NOMO-1 treated with dmso at 0.1 percent for 144 hours (cell line): ENCODE measurements around the gene SNRNP40.

Source experiments
- DNase-seq: peaks from one replicate; lab custom pipeline; 2025; ENCODE audit not compliant: unreplicated experiment; lab: John Stamatoyannopoulos, UW

Gene SNRNP40

DNA sequence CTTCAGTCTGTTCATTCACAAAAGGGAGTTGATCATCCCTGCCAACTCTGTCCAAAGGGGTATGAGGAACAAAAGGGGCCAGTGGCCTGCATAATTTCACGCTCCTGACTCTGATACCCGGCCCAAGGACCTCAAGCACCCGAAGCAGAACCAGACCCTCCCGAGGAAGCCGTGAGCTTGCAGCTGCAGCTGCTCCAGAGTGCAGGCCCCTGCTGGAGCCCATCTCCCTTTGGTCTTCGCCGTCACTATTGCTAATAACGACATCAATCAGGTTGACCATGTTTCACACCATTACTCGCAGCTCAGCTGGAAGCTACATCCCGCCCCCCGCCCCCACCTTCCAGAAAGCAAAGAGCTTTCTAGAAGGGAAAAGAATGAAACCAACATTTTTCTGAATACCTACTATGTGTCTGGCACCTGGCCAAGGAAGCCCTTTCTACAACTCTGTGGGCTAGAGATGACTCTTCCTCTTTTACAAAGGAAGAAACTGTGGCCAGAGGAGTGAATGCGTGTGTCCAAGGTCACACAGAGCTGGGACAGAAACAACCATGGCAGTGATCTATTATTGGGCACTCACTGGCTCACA, 62.4 kb downstream of the SNRNP40 start:
- DNase-seq, result no peak

DNA sequence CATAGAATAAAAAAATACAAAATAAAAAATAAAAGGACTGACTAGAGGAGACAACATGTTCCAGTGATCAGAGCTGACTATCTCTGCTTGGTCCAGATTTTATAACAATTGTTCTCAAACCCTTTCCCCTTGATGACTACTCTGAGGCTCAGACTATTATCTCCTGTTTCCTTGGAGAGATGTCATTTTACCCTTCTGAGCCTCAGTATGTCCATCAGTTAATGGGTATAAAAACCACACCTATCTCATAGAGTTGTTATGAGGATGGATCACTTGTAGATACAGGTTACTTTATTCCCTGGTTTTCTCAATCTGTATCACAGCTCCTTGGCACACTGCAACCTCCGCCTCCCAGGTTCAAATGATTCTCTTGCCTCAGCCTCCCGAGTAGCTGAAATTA, 63.9 kb downstream of the SNRNP40 start:
- no peak for DNase-seq

DNA sequence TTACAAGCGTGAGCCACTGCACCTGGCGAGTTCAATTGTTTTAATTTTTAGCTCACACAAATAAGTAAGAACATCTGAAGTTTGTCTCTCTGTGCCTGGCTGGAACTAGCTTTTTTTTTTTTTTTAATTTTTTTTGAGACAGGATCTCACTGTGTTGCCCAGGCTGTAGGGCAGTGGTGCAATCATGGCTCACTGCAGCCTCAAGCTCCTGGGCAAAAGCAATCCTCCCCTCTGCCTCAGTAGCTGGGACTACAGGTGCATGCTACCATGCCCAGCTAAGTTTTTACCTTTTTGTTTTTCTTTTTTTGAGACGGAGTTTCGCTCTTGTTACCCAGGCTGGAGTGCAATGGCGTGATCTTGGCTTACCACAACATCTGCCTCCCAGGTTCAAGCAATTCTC, 64.8 kb downstream of the SNRNP40 start:
- DNase-seq, result no peak

DNA sequence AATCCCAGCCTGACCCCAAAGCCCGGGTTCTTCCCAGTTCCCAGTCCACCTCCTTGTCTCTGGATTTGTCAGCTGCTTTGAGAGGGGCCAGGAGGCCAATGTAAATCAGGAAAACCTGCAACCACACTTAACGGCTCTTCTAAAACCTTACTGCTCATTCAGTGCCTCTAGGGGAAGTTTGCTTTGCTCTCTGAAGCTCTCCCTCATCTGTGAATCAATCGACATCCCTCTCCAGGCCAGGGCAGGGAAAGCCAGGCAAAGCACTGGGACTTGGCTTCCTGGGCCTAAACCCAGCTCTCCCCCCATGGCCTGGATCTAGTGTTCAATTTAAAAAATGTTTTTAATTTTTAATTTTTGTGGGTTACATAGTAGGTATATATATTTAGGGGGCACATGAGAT, 66.2 kb downstream of the SNRNP40 start:
- no peak for DNase-seq

DNA sequence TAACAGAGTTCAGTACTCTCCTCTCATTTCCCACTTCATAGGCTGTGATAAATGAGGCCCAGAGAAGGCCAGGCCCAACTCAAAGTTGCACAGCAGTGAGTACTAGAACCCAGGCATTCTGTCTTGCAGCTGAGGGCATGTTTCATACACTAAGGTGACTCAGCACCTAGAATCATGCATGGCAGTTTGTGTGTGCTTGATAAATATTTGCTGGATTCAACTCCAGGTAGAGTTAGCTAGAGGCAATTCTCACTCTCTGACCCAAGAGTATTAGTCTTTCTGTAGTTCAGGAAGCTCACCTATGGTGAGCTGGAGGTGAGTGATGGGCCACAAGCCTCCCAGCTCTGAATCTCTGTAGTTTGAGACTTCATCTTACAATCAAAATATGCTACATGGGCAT, 67.6 kb downstream of the SNRNP40 start:
- DNase-seq, result no peak

DNA sequence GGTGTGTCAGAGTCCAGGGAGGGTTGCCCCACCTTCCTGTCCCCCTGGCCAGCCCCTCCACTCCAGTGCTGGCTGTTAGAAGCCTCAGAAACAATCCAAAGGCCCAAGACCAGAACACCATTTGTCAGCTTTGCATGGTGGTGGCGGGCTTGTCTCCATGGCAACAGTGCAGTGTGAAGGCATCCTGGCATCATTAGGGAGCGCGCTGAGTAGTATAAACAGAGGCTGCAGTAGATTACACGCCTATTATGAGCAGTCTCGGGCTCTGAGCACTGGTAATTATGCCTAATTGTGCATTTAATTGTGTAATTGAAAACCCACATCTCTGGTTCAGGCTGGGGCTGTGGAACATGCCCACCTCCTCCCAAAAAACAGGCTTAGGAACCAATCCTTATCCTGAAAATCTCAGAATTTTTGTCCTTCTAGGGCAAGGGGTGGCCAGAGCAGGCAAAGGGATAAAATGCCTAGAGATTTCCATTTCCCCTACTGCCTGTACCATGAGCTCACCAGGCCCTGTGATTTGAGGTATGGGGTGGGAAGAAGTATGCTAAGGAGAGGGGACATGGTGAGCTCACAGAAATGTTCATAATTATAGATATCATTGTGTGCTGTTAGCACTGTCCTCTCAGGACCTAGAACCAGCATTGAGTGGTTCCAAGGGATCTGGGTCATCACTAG, 68.6 kb downstream of the SNRNP40 start:
- no peak for DNase-seq

DNA sequence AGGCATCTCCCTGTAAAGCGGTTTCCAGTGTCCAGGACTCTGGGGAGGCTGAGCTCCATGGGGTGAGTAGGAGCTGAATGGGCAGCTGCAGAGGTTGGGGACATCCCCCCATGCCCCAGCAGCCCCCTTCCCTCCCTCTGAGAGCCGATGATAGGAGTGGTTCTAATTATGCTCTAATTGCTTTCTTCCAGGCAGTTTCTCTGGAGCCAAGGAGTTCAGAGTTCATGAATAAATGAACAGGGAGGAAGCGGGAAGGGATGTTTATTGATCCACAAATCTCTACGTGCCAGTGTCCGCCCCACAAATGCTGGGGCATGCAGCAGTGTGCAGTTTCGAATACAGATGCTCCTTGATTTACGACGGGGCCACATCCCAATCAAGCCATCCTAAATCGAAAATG, 72.5 kb downstream of the SNRNP40 start:
- DNase-seq, result no peak

DNA sequence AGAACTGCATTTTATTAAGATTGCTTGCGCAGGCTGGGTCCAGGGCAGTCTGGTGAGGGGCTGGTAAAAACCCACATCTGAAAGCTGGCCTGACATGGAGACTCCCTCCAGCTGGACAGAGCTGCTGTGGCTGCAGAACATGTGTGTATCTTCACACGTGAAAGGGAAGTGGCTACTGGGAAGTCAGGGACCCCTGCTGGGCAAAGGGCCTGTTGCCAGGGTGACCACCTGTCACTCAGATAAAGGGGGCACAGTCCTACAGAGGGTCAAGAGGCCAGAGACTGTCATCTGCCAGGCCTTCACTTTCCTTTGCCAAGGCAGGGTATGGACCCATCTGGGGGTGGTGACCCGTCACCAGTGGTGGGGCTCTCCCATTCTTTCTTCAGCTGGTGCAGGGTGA, 74.4 kb downstream of the SNRNP40 start:
- no peak for DNase-seq

DNA sequence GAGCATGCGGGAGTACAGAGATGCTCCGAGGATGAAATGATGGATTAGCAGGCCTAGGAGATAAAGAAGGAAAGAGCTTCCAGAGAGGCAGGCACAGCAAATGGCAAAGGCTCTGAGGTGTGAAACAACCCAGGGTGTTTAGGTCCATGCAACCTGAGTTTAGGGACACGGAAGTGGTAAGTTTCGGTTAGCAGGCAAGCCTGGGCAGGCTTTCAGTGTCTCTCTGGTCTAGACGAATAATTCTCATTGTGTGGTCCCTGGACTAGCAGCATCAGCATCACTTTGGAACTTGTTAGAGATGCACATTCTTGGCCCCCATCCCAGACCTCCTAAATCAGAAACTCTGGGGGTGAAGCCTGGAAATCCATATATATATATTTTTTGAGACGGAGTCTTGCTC, 75.5 kb downstream of the SNRNP40 start:
- DNase-seq, result no peak

DNA sequence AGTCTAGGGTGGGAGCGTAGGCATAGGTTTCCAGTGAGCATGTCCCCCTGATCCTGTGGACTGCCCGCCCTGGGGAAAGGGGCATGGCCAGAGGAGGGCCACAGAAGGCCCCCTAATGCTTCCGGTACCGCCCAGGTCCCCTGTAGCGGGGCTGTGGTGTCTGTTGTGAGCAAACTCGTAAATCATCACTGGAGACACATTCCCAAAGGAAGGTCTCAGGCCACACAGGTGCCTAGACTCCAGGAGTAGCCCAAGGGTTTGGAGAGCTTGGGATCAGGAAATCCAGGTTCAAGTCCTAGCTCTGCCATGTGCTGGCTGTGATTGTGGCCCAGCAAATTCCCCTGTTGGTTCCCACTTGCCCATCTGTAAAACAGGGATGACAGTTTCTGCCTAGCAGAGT, 77.1 kb downstream of the SNRNP40 start:
- DNase-seq, result no peak

DNA sequence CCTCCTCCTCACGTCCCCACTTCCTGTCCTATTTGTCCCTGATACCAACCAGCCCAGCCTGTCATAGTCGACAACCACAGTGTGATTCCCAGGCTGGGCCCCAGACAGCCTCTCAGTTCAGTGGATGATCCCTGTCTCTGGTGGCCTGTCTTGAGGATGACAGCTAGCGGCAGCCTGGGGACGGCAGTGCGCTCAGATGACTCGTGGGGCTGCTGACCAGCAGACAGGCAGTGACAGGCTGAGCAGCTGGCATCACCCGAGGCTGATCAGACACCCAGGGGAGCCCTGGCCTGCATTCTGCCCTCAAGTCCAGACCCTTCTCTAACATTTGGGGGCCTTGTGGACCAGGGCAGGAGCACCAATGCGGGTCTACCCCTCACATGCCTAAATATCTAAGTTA, 77.9 kb downstream of the SNRNP40 start:
- no peak for DNase-seq

DNA sequence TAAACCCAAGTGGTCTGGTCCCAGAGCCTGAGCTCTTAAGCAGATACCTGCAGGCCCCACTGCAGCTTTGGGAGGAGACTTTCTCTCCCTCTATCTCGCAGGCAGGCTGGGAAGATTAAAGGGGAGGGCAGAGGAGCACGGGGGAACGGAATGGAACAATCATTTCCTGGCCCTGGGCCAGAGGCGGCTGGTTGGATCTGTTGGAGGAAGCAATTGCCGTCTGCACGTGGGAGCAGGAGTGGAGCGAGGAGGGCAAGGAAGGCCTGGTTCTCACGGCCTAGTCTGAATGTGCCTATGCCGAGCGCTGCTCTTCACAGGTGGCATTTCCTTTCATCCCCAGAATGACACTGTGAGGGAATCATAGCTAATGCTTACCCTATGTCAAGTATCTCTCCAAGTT, 80.6 kb downstream of the SNRNP40 start:
- DNase-seq, result no peak

DNA sequence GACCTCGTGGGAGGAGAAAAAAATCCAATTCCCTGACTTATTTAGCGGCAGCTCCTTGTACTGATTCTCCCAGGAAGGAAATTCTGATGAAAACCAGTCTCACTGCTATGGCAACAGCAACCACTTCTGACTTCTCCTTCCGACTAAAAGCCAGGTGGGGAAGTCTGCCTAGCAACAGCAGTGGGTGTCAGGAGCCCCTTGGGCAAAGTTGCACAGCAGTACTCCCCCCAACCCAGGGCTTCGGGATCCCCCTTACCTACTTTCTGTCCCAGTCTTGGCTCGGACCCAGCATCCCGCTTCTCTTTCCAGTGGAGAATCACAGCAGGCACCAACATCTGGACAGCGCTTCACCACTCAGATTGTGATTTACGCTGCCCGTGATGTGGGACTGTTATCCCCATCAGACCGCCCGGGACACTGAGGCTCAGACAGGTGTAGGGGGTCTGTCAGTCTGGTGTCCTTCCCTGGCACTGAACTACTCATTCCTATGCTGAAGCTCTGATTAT, 81.5 kb downstream of the SNRNP40 start:
- no peak for DNase-seq

DNA sequence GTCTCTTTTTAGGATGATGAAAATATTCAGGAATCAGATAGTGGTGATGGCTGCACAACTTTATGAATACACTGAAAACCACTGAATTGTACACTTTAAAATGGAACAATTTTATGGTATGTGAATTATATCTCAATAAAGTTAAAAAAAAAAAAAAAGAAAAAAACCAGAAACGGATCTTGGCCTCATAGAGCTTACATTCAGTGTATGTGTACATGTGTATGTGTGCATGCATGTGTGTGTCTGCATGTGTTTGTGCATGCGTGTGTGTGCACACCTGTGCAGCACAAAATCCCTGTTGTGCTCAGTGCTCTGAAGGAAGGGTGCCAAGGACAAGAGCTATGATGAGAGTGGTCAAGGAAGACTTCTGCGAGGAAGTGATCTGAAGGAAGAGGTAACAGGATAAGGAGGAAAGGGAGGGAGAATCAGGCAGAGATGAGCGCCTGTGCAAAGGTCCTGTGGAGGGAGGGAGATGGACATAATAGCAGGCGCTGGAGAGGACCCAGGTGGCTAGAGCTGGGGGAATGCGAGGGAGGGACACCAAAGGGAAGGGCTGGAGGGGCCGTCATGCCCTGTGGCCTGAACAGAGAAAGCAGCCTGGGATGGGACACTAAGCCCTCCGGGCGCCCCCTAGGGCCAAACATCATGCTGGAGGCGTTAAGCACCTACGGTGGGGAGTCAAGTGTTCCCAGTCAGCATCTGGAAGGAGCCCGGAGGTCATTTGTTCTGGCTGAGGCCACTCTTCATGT, 82.1 kb downstream of the SNRNP40 start:
- no peak for DNase-seq
